Posterior vena cava (tissue), 2 donors: ENCODE measurements around the gene NFIA. TPM values are rescaled to one million over a fixed set of nuclear protein-coding genes. Genes with fewer than 3 reads are reported as not detected.

Source experiments
- DNase-seq: peaks from one replicate; pipeline ENCODE4 v3.0.0-alpha.2; 2020; ENCODE audit warnings: low spot score
- intact Hi-C, 2 donors: fragments of 100-400 bp; cut with DNase I; formaldehyde crosslinking; loops; one replicate each; pipeline versions ENCODE4 v1.14.1 to v1.14.2; 2022 to 2023
- total RNA-seq, 2 donors: library from RNA; stranded (reverse); fragmentation: NEBNext Ultra II Directional; extraction: Animal tissue kit (Norgen Biotek cat#: 25700); gene quantifications; one replicate each; pipeline ENCODE4 v1.2.1, GENCODE V29; 2021
- donor health status: DM: yes; HTN: yes; CAD: no.
- donor health status: DM: yes; HTN: yes; CAD: no.

The NFIA gene
- total RNA-seq, 2 donors from 2014 or later: 117 to 183 TPM

DNA sequence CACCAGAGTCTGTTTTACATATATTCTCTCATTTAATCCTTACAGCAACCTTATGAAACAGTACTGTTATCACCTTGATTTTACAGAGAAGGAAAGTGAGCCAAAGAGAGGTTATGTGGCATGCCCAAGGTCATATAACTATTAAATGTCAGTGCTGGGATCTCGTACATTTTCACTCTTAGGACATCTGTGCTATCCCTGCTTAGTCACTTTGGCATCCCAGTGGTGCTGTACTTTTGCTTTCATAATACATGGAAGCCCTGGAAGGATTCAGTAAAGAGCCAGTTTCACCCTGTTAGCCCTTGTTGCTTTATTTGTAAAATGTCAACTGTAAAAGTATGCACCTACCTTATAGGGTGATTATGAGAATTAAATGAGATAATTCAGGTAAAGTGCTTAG is 104.4 kb downstream of the NFIA start:
- intact Hi-C loops: loop anchor here in 1 of 2 donors (10.0 kb wide), 1 partner anchor 102 kb away; the partner anchor contains the start of gene NFIA
- DNase-seq: no peak

DNA sequence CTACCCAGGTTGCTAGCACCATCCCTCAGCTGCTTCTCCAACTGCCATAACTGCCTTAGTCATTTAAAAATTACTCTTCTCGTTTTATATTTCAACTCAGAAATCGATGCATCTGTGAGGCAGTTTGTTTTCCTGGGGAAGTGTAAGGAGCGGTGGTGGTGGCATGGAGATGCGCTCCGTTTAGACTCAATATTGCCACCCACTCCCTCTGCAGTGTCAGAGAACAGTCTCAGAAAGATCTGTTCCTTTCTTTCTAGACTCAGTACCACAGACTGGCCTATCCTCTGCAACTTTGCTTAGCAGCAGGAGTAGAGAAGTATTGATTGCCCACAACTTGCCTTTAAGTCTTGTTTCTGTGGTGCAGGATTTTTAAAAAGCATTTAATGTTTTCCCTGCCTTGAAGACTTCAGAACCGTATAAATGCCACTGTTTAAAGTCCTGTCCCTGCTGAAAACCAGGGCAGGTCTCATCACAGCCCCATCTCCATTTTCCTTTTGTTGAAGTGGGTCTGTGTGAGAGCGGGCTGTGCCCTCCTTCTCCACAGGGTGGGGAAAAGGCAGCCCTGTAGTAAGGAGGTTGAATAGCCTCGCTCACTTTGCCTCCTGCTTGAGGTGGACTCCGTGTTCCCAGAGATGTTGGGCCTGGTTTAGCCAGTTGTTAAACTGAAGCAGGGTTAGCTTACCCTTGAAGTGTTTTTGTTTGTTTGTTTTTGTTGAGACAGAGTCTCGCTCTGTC is 105.2 kb downstream of the NFIA start:
- intact Hi-C loops: loop anchor here in 1 of 2 donors (10.0 kb wide), 1 partner anchor 103 kb away; the partner anchor contains the start of gene NFIA
- no peak for DNase-seq

DNA sequence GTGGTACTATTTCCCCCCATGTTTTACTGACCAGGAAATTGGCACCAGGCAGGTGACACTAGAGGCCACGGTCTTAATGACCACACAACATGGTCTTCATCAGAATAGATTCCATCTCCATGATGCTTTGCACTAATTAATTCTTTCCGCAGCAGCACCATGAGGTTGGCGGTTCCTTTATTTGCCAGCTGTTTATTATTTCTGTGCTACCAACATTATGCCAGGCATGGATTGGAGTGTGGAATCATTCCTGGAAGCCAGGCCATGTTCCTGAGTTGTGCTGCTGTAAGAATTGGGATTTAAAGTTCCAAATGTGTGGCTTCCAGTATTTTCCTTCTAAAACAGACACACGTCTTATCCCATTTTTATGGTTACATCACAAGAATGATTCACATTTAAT is 107.8 kb downstream of the NFIA start:
- intact Hi-C loops: loop anchor here (5.0 to 10.0 kb wide), 3 partner anchors 108 to 617 kb away; partner anchors contain the start of gene NFIA (in 1 of the 2)
- DNase-seq: no peak

DNA sequence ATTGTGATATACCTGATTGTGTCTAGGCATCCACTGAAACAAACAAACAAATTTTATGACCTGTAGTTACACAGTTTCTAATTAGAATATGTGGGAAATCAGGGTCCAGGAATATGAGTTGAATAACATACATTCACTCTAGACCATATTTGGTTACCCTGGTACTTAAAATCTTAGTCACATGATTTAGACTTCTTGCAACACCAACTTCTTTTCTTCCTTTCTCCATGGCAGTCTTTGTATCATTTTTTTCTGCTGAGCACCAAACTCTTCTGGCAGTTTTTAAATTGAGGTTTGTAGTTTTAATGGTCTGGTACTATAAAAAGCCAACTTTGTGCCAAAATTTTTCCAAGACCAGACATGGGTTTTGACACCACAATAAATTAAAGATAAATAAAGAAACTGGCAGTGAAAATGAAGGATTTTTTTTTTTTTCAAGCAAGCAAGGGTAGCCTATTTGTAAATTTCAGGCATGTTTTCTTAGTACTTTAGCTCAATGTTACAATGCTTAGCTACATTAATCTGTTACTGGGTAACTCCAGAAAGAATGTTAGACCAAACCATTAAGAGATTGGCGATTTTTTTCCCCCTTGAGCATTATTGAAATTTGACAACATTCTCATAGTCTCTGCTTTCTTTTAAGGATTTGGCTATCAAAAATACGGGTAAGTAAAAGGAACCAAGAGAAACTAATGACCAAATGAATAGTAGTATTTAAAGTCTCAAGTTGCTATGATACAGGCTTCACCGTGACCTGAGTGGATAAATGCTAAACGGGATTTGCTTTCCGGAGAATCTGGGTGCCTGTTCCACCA is 108.5 kb downstream of the NFIA start:
- intact Hi-C loops: loop anchor here (5.0 to 10.0 kb wide), 3 partner anchors 109 to 616 kb away; partner anchors contain the start of gene NFIA (in 1 of the 2)
- no peak for DNase-seq

DNA sequence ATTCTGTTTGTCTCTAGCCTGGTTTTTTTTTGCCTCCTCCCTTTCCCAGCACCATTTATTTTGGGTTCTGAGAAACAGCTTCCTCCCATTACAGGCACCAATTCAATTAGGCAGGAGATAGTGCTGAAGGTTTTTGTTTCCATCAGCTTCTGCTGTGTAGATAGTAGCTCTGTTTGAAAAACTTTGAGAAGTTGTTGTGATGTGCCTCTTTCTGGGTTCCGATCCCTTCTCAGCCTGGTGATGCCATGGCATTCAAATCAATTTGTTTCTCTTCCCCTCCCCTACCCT is 109.0 kb downstream of the NFIA start:
- intact Hi-C loops: loop anchor here (5.0 to 10.0 kb wide), 3 partner anchors 109 to 616 kb away; partner anchors contain the start of gene NFIA (in 1 of the 2)

DNA sequence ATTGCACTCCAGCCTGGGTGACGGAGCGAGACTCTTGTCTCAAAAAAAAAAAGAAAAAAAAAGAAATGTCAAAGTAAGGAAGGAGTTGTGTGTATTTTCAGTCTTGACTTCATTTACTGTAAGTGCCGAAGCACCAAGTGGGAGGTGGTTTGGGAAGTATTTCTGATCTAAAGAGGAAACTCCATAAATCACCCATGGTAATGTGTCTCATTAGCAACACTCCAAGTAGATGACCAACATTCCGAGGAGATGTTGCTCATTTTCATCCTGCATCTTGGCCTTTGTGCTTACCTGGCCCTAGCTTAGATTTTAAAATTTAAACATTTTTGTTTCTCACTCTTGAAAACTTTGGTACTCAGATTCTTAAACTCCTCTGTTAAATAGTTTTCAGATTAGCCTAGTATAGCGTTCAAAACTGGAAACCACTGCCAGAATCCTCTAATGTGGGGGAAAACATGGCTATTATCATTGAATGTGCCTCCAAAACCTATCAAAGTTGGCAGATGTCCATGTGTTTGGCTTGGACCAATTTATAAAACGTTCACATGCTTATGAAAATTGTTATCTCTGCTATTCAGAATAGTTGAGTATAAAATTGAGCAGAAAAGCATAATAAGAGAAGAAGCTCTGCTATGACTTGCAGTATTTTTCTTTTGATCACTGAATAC is 110.4 kb downstream of the NFIA start:
- no peak for DNase-seq
- intact Hi-C loops: loop anchor here (5.0 to 10.0 kb wide), 3 partner anchors 110 to 615 kb away; partner anchors contain the start of gene NFIA (in 1 of the 2)

More for the DNA sequence above, 109.0 kb downstream of the NFIA start:
- DNase-seq: no peak

DNA sequence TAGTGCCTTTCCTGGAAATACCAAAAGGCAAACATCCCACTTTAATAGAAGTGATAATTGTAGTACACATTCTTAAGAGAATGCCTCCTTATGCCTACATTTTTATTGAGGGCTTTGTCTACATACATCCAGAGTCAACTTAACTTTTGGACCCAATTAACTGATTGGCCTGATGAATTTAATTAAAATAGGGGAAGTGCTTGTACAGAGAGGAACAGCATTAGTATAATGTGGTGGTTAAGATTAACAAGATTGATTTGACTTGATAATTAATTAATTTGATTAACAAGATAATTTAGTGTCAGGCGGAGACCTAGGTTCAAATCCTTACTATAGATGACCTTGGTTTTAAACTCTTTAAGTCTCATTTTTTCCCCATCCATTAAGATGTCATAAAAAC is 111.4 kb downstream of the NFIA start:
- intact Hi-C loops: loop anchor here (5.0 to 10.0 kb wide), 3 partner anchors 112 to 613 kb away; partner anchors contain the start of gene NFIA (in 1 of the 2)
- DNase-seq: no peak

DNA sequence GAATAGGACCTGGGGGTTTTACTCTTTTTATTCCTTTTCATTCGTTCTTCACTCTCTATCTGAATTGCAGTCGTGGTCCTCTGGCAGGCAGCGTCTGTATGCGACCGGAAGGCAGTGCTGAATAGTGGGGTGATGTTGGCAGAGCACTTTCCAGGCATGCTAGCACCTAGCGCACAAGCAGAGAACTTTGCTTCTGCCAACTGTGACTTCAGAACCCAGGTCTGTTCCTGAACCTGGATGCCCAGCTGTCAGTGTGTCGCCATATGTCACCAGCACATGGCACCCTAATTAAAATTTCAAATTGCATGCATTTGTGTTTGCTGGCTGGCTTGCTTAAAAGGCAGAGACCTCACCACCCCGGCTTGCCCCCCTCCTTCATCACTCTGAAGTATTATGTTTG is 116.2 kb downstream of the NFIA start:
- intact Hi-C loops: loop anchor here in 1 of 2 donors (10.0 kb wide), 1 partner anchor 144 kb away; no protein-coding TSS in a partner anchor
- no peak for DNase-seq

DNA sequence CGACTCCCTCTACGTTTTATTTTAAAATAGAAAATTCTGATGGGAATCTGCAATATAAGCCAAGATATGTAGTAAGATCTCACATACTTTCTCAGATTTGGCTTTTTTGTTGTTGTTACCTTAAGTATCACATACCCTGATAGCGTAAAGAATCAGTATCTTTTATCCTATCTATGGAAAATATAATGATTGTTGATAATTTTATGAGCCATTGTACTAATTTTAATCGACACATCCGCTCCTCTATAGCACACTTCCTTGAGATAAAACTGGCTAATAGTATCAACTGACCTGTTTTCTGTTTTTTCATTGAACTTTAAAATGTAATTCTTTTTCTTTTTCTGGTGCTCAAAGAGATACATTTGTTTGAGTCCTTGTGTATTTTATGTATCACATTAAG is 118.7 kb downstream of the NFIA start:
- DNase-seq: no peak
- intact Hi-C loops: no loop called here

DNA sequence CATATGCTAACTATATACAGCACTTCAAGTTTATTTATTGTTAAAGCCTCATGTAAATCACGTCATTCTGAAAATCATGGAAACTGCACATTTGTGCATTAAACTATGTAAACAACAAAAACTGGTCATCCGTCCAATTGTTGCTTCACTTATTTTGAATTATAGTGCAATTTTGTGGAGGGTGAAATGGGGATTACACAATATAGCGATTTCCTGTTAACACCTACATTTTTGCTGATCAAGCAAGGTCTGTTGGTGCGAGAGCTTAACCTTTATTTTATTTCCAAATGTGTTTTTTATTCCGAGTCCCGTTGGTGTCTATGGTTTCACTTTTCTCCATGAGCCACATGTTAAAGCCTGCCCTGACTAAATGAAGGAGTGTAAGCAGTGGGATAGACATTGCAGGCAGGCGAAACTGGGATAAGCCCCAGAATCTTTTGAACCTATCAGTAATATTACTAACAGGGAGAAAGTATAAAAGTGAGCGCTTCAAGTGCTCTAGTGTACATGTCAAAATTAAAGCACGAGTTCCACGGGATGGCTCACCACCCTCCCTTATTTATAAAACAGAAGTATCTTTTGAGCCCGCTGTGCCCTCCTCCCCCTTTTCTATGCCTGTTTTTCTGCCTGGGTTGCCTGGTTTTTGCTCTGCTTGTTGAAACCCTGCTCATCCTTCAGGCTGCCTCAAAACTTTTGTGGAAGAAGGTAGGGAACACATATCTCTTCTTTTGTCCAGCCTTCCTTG is 120.7 kb downstream of the NFIA start:
- DNase-seq: no peak
- intact Hi-C loops: no loop called here

DNA sequence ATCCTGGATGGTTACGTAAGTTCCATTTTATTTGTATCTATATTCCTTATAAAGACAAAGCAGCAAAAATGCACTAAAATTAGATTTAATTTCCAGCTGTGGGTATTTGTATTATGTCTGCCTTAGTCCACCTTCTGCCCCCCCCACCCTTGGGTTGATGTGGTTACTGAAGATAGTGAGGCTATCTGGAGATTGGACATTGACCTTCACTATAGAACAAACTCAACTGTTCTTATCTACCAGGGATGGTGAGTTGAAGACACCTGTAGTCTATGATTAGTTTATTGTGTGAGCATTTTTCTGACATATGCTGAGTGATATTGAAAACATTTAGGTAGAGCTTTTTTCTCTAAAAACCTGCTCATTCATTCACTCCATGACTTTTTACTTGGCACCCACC is 122.2 kb downstream of the NFIA start:
- intact Hi-C loops: no loop called here
- no peak for DNase-seq

DNA sequence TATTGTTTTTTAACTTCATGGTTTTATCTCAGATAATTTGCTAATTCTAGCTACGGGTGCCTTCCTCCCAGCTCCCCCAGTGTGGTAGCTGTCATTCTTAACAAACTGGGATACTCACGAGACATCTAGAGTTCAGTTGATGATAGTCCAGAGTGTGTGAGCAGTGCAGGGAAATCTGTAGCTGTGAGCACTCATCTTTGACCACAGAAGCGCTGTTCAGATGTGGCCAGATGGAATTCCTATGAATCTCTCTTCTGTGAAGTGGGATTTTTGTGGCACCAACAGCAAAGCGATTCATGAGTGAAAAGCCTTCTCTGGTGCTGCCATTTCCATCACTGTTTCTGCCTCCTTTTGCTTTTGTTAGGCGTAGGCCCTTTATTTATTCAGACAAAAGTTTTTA is 125.1 kb downstream of the NFIA start:
- intact Hi-C loops: no loop called here
- DNase-seq: no peak

DNA sequence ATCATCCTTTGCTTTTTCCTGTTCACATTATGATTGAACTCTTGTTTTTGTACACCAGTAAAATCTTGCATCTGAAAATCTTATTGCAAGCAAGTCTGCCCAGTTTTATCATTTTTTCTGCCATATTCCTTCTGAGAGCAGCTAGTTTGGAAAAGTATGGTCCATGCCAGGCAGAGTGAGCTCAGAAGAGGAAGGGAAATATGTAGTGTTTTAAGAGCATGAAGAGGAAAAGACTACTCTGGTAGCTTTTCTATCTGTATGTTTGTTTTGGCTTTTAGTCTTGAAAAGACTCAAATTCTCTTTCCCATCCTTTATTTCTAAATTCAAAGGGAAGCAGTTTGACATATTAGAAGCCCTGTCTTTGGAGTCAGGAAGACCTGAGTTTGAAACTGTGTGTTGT is 125.8 kb downstream of the NFIA start:
- DNase-seq: no peak
- intact Hi-C loops: no loop called here

DNA sequence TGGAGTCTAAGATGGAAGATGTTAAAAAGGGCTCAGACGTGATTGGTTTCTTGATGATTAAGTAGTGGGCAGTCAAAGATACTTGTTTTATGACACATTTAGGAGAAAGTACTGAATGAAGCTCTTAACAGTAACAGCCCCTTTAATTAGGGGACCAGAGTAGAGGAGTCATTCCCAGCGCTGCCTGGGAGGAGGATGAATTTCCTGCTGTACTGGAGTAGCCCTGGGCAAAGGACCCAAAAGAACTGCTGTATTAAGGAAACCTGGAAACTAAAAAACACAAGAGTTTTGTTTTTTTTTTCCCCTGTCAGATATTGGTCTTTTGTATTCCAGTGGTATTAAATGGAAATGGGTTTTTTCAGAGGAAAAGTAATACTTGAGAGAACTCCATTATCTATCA is 126.5 kb downstream of the NFIA start:
- DNase-seq: no peak
- intact Hi-C loops: no loop called here

DNA sequence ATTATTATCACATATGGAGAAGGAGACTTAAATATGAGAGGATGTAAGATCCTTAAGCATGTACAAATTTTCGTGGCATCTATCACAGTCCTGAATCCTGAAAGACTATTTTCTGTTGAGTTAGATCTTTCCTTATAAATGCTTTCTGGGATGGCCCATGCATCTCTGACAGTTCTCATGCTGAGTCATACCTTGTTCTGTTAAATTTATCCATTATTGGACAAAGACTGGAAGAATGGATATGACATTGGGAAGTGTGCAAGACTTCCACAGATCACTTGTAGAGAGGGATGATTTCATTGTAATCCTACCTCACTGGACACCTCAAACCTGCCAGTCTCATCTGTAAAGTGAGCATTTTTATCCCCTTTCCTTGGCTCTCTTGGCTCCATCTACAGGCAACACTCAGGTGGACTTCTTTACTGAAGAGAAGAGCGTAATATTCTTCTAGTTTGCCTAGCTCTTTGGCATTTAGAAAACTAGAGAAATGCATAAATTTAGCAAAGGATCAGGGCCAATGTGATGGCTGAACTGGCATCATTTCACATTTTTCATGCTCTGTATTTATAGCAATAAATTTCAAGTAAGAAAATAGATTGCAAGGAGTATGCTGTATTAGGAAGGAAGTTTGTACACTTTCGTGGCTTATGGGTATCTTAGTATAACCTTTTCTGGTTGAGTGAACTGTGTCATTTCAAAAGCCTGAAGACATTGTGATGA is 128.2 kb downstream of the NFIA start:
- intact Hi-C loops: loop anchor here in 1 of 2 donors (10.0 kb wide), 1 partner anchor 156 kb away; no protein-coding TSS in a partner anchor
- DNase-seq: no peak

DNA sequence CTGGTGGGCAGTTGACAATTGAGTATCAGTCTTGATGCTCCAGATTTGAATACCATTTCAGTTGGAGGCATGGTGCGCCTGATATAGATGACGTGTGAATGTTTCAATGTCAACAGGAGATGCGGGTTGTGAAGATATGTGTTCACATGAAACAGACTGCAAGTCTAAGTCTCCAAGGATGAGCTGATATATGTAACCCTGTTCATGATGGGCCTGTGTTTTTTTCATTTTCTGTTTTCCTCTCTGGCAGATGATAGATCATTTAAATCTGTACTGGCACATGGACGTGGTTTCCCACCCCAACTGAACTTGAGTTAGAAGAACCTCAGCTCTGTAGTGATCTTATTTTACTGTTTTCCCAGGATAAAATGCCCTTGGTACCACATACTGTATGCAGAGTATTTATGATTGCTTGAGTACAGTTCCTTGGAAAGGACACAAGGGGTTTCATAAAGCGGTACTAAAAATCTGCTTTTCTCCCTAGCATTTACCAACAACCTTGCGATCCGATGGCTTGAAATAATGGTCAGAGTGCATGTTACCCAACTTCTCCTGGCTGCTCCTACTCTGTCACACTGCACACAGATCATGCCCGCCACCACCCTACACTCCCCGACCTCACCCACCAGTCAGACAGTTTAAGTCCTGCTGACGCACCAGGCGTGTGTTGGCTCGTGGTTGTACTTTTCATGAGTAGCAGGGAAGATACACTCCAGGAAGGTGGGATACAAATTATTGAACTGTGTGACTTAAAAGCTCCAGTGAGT is 131.1 kb downstream of the NFIA start:
- DNase-seq: no peak
- intact Hi-C loops: loop anchor here in 1 of 2 donors (10.0 kb wide), 1 partner anchor 159 kb away; no protein-coding TSS in a partner anchor

DNA sequence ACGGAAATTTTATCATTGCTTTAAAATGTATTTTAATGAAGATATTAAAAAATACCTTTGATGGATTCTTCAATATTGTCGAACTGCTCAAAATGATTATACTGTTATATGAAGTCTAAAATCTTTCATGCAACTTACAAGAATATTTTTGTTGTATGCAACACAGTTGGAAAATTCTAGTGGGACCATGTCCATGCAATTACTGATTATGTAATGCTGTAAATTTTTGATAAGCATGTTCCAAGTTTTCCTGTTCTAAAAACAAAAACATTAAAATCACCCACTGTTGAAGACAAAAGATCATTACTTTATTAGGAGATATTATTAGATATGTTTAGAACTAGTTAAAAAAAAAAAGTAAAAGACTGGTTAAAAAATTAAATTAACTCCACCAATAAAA is 132.8 kb downstream of the NFIA start:
- no peak for DNase-seq
- intact Hi-C loops: loop anchor here in 1 of 2 donors (10.0 kb wide), 1 partner anchor 160 kb away; no protein-coding TSS in a partner anchor
